ENCODE measurements around the gene ARHGEF11.

Gene ARHGEF11

DNA sequence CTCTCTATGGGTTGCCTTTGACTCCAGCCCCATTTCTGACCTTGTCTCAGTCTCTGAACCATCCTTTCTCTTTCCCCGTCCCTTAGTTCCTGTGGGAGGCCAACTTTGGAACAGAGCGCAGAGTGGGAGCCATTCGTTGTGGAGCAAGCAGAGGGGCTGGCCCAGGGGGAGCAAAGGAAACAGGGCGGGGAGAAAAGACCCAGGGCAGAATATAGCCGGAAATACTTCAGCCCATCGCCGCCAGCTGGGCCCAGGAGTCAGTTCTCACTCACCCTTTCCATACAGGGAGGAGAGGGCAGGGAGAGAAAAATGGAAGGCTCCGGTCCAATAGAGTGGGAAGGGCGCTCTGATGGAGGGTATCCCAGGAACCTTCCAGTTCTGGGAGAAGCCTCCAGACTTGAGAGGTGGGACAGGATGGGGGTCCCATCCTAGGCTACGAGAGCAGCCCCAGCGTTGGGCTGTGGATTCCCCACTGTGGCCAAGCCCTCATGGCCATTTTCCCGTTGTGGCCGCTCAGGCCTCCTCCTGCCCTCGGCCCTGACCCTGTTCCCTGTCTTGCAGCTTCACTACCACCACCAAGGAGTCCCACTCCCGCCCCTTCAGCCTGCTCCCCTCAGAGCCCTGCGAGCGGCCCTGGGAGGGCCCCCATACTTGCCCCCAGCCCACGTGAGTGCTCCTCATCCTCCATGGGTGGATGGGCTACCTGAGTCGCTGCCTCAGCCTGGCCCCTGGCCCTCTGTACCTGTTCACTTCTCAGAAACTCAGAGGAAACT is 141.2 kb downstream of the ARHGEF11 start:
- DNase-seq = no peak
- Histone ChIP-seq H3K27ac (no peak overlapping the region), H3K36me3 (no peaks in the 10 kb centered on the region), H3K27me3 (ENCODE audit: insufficient read depth, low read depth, severe bottlenecking) (no peaks in the 10 kb centered on the region), H3K4me3 (ENCODE audit: low read depth, low read length) (no peak overlapping the region), H3K9me3 (ENCODE audit: severe bottlenecking) (no peaks in the 10 kb centered on the region)
- TF ChIP-seq CTCF (IDR thresholded peaks at IDR 0.05; ENCODE audit: low read depth, low read length) = no peak

DNA sequence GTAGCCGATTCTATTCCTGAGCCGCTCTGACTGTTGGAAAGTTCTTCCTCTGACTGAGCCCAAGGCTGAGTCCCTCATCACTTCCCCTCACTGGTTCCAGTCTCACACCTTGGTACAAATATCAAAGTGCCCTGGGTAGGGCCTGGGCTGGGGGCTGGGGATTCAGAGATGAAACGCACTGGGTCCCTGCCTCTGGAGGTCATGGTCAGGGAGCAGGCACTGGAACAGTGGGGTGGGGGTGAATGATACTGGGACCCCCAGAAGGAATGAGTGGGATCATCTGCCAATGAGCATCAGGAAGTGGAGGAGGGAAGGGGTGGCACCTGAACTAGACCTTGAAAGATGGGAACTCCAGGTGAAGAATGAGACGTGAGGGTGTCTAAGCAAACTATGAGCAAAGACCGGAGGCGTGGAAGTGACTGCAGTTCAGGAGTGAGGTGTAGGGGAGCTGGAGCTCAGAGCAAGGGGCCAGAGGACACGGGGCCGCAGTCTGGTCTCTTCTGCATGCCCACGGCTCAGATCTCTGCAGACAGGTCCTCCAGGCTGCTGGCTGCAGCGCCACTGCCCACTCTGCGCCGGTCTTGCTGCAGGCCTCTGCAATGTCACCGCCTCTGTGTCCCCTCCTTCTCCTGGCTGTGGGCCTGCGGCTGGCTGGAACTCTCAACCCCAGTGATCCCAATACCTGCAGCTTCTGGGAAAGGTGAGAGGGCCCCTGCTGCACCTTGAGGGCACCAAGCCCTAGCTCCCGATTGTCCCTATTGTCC is 142.0 kb downstream of the ARHGEF11 start:
- no peak overlapping the region for H3K27ac ChIP-seq
- TF ChIP-seq CTCF (IDR thresholded peaks at IDR 0.05; ENCODE audit: low read depth, low read length) = no peak

GRCh38 chr1:156901966-156902915 is 143.3 kb downstream of the ARHGEF11 start:
- Histone ChIP-seq H3K27me3 (ENCODE audit: insufficient read depth, low read depth, severe bottlenecking) (no peaks in the 10 kb centered on the region), H3K4me3 (ENCODE audit: low read depth, low read length) (no peak overlapping the region), H3K27ac (no peak overlapping the region), H3K36me3 (no peaks in the 10 kb centered on the region), H3K9me3 (ENCODE audit: severe bottlenecking) (no peaks in the 10 kb centered on the region)
- TF ChIP-seq CTCF (IDR thresholded peaks at IDR 0.05; ENCODE audit: low read depth, low read length) = no peak
- DNase-seq = no peak

More for the DNA sequence above, 142.0 kb downstream of the ARHGEF11 start:
- Histone ChIP-seq H3K4me3 (ENCODE audit: low read depth, low read length) (no peak overlapping the region), H3K27me3 (ENCODE audit: insufficient read depth, low read depth, severe bottlenecking) (no peaks in the 10 kb centered on the region), H3K9me3 (ENCODE audit: severe bottlenecking) (no peaks in the 10 kb centered on the region), H3K36me3 (no peaks in the 10 kb centered on the region)
- DNase-seq = no peak

DNA sequence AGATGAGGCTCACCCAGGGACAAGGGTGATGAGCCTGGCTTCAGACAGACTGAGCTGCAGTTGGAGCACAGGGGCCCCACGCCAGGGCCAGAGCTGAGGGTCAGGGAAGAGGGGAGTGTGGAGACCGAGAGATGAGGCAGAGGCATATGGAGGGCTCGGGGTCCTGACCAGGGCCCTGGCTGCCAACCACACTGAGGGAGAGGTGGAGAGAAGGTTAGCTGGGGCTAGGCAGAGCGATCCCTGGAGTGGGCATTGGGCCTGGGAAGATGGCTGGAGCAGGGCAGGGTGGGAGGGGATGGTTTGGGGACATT is 144.0 kb downstream of the ARHGEF11 start:
- no peak overlapping the region for H3K4me3 ChIP-seq (ENCODE audit: low read depth, low read length)
- no peaks in the 10 kb centered on the region for H3K9me3 ChIP-seq (ENCODE audit: severe bottlenecking)
- DNase-seq = no peak
- H3K27me3 ChIP-seq (ENCODE audit: insufficient read depth, low read depth, severe bottlenecking) = no peaks in the 10 kb centered on the region
- no peaks in the 10 kb centered on the region for H3K36me3 ChIP-seq
- no peak overlapping the region for H3K27ac ChIP-seq
- TF ChIP-seq CTCF (IDR thresholded peaks at IDR 0.05; ENCODE audit: low read depth, low read length) = no peak

DNA sequence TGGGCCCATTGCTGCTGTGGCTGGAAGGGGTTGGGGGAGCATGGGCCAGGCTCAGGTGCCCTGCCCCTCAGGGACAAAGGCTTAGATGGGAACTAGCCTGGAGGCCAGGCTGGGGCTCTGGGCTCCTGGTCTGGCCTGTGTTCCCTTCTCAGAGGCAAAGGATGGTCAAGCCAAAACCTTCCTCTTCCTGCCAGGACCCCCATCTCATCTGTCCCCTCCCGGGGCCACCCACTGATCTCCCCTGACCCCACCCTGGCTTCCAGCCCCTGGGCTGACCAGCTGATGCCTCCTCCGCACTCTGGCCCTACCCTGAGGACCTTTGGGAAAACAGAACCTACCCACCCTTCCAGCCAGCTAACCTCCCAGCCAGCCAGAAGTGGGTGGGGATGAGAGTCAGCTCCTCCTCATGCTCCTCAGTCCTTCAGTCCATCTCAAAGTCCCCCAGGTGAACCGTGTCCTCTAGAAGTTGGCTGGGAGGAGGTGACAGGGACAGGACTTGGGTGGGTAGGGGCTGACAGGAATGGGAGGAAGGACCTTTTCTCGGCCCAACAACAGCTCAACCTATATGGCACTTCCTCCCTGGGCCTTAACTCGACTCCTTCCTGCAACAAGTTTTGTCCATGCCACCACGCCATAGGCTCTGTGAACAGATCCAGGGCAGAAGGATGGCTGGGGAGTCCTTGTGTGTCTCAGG is 144.5 kb downstream of the ARHGEF11 start:
- no peak for DNase-seq
- TF ChIP-seq CTCF (IDR thresholded peaks at IDR 0.05; ENCODE audit: low read depth, low read length) = no peak
- Histone ChIP-seq H3K27me3 (ENCODE audit: insufficient read depth, low read depth, severe bottlenecking) (no peaks in the 10 kb centered on the region), H3K4me3 (ENCODE audit: low read depth, low read length) (no peak overlapping the region), H3K36me3 (no peaks in the 10 kb centered on the region), H3K27ac (no peak overlapping the region), H3K9me3 (ENCODE audit: severe bottlenecking) (no peaks in the 10 kb centered on the region)
